Measurements from ENCODE around the gene RPL19.
"Not testable (repeated sequence)": the region's sequence is repeated elsewhere in the genome, so short reads cannot be mapped to it uniquely, and the experiment has no call there.

The RPL19 gene

DNA sequence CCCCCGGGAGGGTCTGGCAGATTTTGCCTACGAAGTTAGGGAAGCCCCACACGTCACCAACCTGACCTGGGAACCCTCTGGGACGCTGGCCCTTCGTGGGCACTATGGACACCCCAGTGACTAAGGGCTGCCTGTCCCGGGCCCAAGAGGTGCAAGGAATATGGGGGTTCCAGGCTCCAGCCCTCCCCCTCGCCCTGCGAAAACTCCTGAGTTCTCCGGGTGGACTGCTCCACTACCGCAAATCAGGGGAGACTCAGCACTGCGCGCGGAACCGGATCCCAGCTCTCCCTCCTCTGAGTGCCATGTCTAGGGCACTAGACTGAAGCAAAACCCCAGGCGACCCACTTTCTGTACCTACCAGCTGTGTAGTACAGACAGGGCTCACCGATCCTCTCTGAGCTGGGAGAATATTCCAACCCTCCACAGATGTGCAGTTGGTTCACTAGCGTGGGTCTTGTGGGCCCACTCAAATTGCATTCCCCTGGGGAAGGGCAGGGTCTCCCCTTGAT lies 34.2 kb upstream of the RPL19 start, which contains the start of gene ARL5C:
Gene ARL5C (minus strand): TSS at position 321 of the 509 bp plus-strand sequence. CDS start 401 bp downstream, outside the sequence.
- DNase-seq (ENCODE audit: extremely low spot score) = no peak
- ChIA-PET CTCF (interaction anchor here (0.8 to 2.6 kb wide), 6 partner anchors 9 to 183 kb away, joined by 3 to 57 read pairs (median 4); no protein-coding TSS in a partner anchor), POLR2A (interaction anchor here (0.9 to 2.2 kb wide), 2 partner anchors 8 to 34 kb away, joined by 4 to 9 read pairs; partner anchors contain the start of gene RPL19)
- TF ChIP-seq ZNF384 (IDR thresholded peaks at IDR 0.05) (no peak), LEF1 (IDR thresholded peaks at IDR 0.05; ENCODE audit: borderline replicate concordance) (no peak), ELF4 (IDR thresholded peaks at IDR 0.05) (no peak), SP1 (IDR thresholded peaks at IDR 0.05) (no peak), NFRKB (IDR thresholded peaks at IDR 0.05) (no peak), FOXK2 (IDR thresholded peaks at IDR 0.05) (no peak), ARNT (IDR thresholded peaks at IDR 0.05) (no peak), FOXA1 (IDR thresholded peaks at IDR 0.05) (no peak), TARDBP (IDR thresholded peaks at IDR 0.05) (no peak), L3MBTL2 (conservative IDR thresholded peaks at IDR 0.05) (no peak), SUZ12 (IDR thresholded peaks at IDR 0.05) (no peak), BHLHE40 (IDR thresholded peaks at IDR 0.05; ENCODE audit: borderline replicate concordance) (no peak)

DNA sequence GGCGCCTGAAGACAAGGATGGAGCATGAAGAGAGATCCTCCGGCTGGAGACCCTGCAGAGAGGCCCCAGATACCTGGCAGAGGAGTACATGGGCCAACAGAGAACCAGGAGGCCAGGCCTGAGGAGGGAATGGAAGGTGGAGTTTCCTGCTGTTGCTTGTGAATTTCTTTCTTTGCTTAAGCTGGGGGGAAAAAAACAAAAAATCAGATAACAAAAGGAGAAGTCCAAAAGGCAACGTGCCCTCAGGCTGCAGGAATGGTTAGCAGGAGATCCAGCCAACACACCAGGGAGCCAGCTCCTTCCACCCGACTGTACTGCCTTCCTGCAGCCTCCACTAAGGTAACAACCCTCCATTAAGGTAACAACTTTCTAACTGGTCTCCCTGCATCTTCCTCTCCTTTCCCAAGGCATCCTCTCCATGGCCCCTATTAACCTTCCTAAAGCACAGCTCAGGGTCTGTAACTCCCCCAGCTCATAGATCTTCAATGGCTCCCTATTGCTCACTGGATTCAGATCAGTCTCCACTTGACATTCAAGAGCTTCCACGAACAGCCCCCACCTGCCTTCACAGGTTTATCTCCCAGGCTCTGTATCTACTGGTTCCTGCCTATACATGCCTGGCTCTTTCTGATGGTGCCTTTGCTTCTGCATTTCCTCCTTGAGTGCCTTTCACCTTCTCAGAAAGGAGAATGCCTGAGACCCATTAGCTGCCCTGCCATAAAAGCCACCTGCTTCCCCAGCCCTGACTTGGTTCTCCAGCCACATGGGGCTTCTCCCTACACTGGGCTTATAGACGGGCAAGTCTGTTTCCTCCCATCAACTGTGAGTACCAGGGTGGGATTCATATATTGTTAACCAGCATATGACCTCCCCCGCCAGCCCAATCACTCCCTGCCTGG lies 33.4 kb upstream of the RPL19 start:
- TF ChIP-seq L3MBTL2 (conservative IDR thresholded peaks at IDR 0.05) (no peak), LEF1 (IDR thresholded peaks at IDR 0.05; ENCODE audit: borderline replicate concordance) (no peak), FOXK2 (IDR thresholded peaks at IDR 0.05) (no peak), FOXA1 (IDR thresholded peaks at IDR 0.05) (no peak)
- DNase-seq (ENCODE audit: extremely low spot score) = no peak
- ChIA-PET POLR2A (interaction anchor here (0.9 to 2.2 kb wide), 3 partner anchors 8 to 313 kb away, joined by 3 to 9 read pairs (median 4); partner anchors contain the start of genes RPL19 and RPL23), CTCF (interaction anchor here (1.3 to 1.7 kb wide), 4 partner anchors 8 to 70 kb away, joined by 3 to 21 read pairs (median 3); no protein-coding TSS in a partner anchor)

- no peak for DNase-seq (ENCODE audit: extremely low spot score)
- ChIA-PET POLR2A (interaction anchor here (1.0 to 2.2 kb wide), 2 partner anchors 32 to 314 kb away, joined by 3 to 9 read pairs; partner anchors contain the start of genes RPL19 and RPL23), CTCF (interaction anchor here (0.5 to 1.7 kb wide), 2 partner anchors 7 to 76 kb away, joined by 3 to 21 read pairs; no protein-coding TSS in a partner anchor)
These were observed 32.6 kb upstream of the RPL19 start for GRCh38 chr17:39167476-39167875.

DNA sequence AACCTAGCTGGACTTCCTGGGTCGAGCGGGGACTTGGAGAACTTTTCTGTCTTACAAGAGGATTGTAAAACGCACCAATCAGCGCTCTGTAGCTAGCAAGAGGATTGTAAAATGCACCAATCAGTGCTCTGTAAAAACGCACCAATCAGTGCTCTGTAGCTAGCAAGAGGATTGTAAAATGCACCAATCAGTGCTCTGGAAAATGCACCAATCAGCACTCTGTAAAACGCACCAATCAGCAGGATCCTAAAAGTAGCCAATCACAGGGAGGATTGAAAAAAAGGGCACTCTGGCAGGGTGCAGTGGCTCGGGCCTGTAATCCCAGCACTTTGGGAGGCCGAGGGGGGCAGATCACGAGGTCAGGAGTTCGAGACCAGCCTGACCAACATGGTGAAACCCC lies 31.6 kb upstream of the RPL19 start:
- DNase-seq (ENCODE audit: extremely low spot score); POLR2A ChIA-PET: not testable (repeated sequence)
- CTCF ChIA-PET = interaction anchor here (1.4 kb wide), 1 partner anchor 68 kb away, joined by 4 read pairs; no protein-coding TSS in a partner anchor

More at GRCh38 chr17:39167476-39167875, 32.6 kb upstream of the RPL19 start:
- no peak for TF ChIP-seq HDGF (IDR thresholded peaks at IDR 0.05; ENCODE audit: borderline replicate concordance)
- no peak for TF ChIP-seq ARNT (IDR thresholded peaks at IDR 0.05)
- TF ChIP-seq BHLHE40 (IDR thresholded peaks at IDR 0.05; ENCODE audit: borderline replicate concordance) = no peak
- TF ChIP-seq PKNOX1 (IDR thresholded peaks at IDR 0.05) = no peak
- no peak for TF ChIP-seq L3MBTL2 (conservative IDR thresholded peaks at IDR 0.05)
- no peak for TF ChIP-seq CTBP1 (IDR thresholded peaks at IDR 0.05; ENCODE audit: borderline replicate concordance)
- no peak for TF ChIP-seq FOXA1 (IDR thresholded peaks at IDR 0.05)

DNA sequence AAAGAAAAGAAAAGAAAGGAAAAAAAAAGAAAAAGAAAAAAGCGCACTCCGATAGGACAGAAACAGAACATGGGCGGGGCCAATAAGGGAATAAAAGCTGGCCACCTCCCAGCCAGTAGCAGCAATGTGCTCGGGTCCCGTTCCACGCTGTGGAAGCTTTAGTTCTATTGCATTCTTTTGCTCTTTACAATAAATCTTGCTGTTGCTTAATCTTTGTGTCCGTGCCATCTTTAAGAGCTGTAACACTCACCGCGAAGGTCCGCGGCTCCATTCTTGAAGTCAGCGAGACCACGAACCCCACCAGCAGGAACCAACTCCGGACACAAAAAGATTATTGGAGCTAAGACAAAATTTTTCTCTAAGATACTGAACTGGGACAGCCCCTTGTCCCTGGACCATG lies 31.0 kb upstream of the RPL19 start:
- CTCF ChIA-PET = interaction anchor here (0.8 to 1.4 kb wide), 3 partner anchors 25 to 67 kb away, joined by 3 to 4 read pairs (median 3); no protein-coding TSS in a partner anchor
- TF ChIP-seq ARNT (IDR thresholded peaks at IDR 0.05) = no peak
- no peak for TF ChIP-seq PKNOX1 (IDR thresholded peaks at IDR 0.05)
- TF ChIP-seq BHLHE40 (IDR thresholded peaks at IDR 0.05; ENCODE audit: borderline replicate concordance) = no peak
- no peak for TF ChIP-seq ZNF384 (IDR thresholded peaks at IDR 0.05)
- no peak for TF ChIP-seq L3MBTL2 (conservative IDR thresholded peaks at IDR 0.05)
- TF ChIP-seq ELF4 (IDR thresholded peaks at IDR 0.05) = no peak
- TF ChIP-seq SUZ12 (IDR thresholded peaks at IDR 0.05) = no peak
- no peak for TF ChIP-seq TARDBP (IDR thresholded peaks at IDR 0.05)
- TF ChIP-seq FOXM1 (IDR thresholded peaks at IDR 0.05; ENCODE audit: borderline replicate concordance) = no peak
- no peak for TF ChIP-seq SP1 (IDR thresholded peaks at IDR 0.05)
- no peak for TF ChIP-seq NFRKB (IDR thresholded peaks at IDR 0.05)
- TF ChIP-seq FOXA1 (IDR thresholded peaks at IDR 0.05) = no peak
- TF ChIP-seq CTBP1 (IDR thresholded peaks at IDR 0.05; ENCODE audit: borderline replicate concordance) = no peak
- TF ChIP-seq FOXK2 (IDR thresholded peaks at IDR 0.05) = no peak
- POLR2A ChIA-PET = interaction anchor here (0.9 kb wide), 1 partner anchor 31 kb away, joined by 3 read pairs; the partner anchor contains the start of gene RPL19
- no peak for DNase-seq (ENCODE audit: extremely low spot score)

DNA sequence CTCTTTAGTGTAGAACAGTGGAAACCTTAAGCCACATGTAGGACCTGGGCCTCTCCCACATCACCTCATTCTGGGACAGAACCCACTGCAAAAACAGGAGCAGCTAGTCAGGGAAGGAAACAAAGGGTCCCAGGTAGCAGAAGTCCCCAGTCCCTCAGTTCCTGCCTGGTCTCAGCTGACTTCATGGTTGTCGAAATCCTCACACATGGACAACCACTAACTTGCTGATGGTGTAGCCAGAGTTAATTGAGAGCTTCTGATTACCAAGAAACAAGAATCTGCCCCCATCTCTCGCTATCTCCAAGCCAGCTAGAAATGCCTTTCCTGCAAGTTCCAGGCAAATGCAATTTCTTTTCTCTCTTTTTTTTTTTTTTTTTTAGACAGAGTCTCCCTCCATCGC lies 30.6 kb upstream of the RPL19 start:
- DNase-seq (ENCODE audit: extremely low spot score) = no peak
- ChIA-PET CTCF (interaction anchor here (0.7 to 1.4 kb wide), 4 partner anchors 25 to 89 kb away, joined by 3 to 4 read pairs (median 4); no protein-coding TSS in a partner anchor), POLR2A (interaction anchor here (0.9 to 1.2 kb wide), 2 partner anchors 16 to 30 kb away, joined by 3 read pairs; partner anchors contain the start of gene RPL19)
- TF ChIP-seq LEF1 (IDR thresholded peaks at IDR 0.05; ENCODE audit: borderline replicate concordance) = no peak
- TF ChIP-seq PKNOX1 (IDR thresholded peaks at IDR 0.05) = no peak
- TF ChIP-seq FOXA1 (IDR thresholded peaks at IDR 0.05) = no peak
- no peak for TF ChIP-seq HDGF (IDR thresholded peaks at IDR 0.05; ENCODE audit: borderline replicate concordance)
- TF ChIP-seq FOXM1 (IDR thresholded peaks at IDR 0.05; ENCODE audit: borderline replicate concordance) = no peak
- TF ChIP-seq ELF4 (IDR thresholded peaks at IDR 0.05) = no peak
- no peak for TF ChIP-seq ARNT (IDR thresholded peaks at IDR 0.05)
- no peak for TF ChIP-seq CTBP1 (IDR thresholded peaks at IDR 0.05; ENCODE audit: borderline replicate concordance)
- no peak for TF ChIP-seq SUZ12 (IDR thresholded peaks at IDR 0.05)
- no peak for TF ChIP-seq SP1 (IDR thresholded peaks at IDR 0.05)
- no peak for TF ChIP-seq BHLHE40 (IDR thresholded peaks at IDR 0.05; ENCODE audit: borderline replicate concordance)
